Hematopoietic multipotent progenitor cell treated with erythropoietin and hydrocortisone succinate and interleukin-3 and kit ligand, for 4 days (in vitro differentiated cells): ENCODE measurements around the gene RAE1.

ENCODE experiments used
- DNase-seq: peaks from one replicate; pipeline ENCODE4 v3.0.0-alpha.2; 2015

Gene RAE1

DNA sequence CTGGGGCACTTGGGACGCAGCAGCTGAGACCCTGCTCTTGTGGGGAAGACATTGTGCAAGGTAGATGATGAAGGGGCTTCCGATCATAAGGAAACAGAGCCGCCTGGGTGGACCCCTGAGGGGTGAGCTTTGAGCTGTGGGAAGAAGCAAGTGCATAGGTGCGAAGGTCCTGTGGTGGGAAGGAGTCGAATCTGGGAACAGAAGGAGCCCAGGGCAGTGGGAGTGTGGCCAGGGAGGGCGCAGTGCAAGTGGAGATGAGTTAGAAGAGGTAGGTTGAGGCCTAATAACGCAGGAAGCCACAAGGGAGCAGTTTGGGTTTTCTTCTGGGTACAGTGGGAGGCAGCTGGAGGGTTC lies 50.5 kb downstream of the RAE1 start:
- no peak for DNase-seq

DNA sequence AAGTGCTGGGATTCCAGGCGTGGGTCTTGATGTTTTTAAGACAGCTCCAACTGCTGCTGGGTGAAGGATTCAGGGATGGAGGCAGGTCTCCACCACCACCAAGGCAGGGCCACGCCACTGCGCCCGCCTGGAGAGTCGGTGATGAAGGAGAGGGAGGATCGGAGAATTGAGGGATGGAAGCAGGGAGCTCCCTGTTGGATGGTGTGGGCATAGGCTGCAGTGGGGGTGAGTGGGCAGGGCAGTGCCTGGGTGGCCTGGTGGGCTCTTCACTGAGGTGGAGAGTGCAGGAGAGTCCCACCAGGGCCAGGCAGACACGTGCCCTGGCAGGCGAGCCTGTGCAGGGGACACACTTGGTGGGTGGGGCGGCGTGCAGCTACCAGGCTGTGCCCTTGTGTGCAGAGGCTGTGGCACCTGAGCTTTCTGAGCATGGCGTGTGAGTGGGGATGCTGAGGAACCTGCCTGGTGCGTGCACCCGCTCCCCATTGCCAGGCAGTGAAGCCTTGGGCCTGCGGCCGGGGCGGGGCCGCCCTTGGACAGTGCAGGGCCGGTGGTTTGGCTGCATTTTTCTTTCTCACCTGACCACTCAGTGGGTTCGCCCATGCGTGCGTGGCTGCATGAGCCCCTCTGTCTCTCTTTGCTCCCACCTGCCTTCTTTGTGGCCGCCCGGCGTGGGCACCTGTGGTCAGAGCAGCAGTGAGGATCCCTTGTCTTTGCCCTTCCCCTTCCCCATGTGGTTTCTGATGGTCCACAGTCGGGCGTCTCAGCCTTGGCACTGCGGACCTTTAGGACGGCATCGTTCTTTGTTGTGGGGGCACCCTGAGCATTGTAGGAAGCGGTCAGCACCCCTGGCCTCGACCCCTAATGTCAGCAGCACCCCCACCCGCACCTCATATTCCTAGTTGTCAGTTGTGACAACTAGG lies 51.4 kb downstream of the RAE1 start:
- DNase-seq: no peak

DNA sequence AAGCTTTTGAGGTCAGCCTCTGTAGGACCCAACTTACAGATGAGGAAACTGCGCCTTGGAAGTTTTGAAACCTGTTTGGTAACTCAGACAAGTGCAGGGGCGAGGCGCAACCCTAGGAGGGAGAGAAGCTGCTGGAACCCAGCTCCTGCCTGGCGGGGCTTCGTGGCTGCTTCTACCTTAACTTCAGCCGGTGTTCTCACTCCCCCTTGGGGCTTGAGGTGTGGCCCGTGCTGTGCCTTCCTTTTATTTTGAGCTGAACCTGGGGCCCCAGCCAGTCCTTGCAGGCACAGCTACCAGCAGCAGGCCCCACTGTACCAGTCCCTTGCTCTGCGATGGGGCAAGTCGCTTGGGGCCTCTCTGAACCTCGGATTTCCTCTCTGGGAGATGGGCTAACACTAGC lies 52.2 kb downstream of the RAE1 start:
- DNase-seq: no peak

DNA sequence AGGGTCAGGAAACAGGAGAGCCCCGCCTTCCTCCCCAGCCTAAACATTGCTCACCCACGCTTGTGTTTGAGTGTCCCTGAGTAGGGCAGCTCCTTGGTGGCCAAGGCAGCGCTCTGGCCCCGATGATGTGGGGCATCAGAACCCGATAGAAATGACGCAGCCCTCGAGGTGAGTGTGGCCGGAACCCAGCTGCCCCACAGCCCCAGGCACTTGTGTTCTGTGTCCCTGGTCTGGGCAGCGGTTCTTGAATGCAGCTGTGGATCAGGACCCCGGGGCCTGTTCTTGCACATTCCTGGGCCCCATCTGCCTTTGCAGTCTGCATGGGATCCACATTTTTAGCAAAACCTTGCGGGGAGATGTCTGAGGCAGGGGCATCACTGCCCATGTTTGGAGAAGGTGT lies 53.0 kb downstream of the RAE1 start:
- DNase-seq: no peak

DNA sequence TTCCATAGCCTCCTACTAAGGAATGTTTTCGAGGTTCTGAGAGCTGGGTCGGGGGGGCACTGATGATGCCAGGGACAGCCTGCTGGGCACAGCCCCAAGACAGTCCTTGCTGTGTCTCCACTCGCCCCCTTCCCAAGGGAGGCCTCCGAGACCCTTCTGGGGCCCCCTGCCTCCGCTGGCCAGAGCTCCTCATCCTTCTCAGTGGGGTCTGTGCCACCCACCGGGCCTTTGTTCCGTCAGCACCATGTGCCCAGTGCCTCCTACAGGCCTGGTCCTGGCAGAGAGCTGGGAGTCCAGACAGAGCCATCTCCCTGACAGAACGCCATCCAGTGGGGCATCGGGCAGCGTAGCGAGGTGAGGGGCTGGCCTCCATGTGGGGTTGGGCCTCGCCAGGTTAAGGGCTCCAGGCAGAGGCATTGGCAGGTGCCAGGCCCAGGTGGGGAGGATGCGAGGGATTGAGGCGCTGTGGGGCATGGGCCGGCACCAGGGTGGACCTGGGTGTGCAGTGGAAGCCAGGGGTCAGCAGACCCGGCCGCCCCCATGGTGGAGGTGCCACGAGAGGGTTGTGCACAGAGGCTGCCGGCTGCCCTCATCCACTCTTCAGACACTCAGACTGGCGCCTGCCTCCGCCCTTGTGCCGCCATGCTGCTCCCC lies 53.5 kb downstream of the RAE1 start:
- no peak for DNase-seq

DNA sequence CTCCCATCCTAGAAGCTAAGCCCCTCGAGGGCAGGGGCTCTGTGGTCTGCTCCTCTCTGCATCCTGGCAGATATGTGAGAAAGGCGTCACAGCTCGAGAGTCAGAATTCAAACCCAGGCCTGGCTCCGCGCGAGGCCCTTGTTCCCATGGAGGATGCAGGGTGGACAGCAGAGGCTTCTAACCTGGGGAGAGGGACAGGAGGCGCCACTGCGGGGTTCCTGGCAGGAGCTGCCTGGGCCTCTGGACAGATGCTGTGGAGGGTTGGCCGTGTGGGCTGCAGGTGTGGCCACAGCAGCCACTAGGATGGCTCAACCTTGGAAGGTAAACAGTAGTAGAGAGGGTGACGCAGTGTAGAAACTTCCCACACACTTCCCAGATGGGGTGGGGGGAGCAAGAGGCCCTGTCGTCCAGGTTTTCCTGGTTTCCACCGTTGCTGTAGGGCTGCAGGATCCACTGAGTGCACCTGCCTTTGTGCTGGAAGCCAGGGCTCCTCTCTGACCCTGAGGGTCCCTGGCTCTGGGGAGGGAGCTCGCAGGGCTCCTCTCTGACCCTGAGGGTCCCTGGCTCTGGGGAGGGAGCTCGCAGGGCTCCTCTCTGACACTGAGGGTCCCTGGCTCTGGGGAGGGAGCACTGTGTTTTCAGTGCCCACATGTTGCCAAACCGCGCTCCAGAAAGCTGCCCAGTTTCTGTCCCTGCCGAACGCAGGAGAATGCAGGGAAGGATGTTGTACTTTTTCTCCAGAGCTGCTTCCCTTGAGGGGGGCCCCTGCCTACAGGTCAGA lies 54.4 kb downstream of the RAE1 start:
- DNase-seq: no peak

DNA sequence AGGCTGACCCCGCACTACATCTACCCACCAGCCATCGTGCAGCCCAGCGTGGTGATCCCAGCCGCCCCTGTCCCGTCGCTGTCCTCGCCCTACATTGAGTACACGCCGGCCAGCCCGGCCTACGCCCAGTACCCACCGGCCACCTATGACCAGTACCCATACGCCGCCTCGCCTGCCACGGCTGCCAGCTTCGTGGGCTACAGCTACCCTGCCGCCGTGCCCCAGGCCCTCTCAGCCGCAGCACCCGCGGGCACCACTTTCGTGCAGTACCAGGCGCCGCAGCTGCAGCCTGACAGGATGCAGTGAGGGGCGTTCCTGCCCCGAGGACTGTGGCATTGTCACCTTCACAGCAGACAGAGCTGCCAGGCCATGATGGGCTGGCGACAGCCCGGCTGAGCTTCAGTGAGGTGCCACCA lies 56.5 kb downstream of the RAE1 start:
- no peak for DNase-seq

DNA sequence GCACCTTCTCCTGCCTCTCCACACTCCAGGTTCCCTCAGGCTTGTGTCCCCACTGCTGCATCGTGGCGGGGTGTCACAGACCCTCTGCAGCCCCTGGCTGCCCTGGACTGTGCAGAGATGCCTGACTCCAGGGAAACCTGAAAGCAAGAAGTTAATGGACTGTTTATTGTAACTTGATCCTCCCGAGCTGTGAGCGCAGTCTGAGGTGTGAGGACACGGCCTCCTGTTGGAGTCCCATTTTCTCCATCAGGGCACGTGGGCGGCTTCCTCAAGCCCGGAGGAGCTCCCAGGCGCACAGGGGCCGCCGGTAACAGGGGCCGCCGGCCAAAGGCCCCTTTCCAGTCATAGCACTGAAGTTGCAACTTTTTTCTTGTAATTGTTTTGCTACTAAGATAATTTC lies 57.1 kb downstream of the RAE1 start:
- no peak for DNase-seq

DNA sequence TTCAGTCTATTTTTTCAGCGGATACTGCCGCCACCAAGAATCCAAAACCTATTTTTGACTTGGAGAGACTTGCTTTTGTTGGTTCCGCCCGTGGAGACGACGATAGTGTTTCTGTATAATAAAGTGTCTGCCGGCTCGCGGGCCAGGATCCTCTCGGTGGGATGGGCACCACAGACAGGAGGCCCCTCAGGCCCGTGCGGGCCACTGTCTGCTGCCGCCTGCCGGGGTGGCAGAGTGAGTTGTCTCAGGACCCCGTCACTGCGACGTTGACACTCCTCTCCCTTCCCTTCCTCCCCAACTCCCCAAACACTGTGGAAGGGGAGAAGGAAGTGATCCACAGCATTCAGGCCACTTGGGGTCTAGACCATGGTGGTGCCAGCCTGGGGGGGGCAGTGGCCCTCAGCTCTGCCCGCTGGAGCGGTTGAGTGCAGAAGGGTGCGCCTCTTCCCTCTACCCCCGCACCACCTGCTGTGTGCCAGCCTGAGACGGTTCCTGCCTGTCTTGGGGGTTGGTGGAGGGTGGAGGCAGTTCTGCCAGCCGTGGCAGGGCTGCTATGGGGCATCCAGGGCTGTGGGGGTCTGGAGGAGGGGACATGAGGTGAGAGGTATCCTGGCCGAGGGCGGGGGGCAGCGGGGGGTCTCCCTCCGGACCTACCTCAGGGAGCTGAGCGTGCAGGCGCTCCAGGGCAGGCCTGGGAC lies 57.6 kb downstream of the RAE1 start:
- no peak for DNase-seq

DNA sequence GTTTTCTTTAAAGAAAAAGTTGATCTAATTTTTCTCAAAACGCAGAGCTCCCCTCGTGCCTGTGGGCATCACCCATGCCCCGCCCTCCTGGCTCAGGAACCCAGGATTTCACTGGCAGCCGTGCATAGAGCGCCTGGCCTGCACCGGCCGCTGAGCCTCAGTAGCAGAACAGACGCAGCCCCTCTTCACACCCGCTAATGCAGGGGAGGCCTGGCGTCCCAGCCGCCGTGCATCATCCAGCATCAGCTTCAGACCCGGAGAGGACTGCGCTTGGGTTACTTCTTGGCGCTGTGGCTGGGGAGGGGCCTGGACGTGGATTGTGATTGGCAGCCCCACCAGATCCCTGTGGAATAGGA lies 58.2 kb downstream of the RAE1 start:
- DNase-seq: no peak

DNA sequence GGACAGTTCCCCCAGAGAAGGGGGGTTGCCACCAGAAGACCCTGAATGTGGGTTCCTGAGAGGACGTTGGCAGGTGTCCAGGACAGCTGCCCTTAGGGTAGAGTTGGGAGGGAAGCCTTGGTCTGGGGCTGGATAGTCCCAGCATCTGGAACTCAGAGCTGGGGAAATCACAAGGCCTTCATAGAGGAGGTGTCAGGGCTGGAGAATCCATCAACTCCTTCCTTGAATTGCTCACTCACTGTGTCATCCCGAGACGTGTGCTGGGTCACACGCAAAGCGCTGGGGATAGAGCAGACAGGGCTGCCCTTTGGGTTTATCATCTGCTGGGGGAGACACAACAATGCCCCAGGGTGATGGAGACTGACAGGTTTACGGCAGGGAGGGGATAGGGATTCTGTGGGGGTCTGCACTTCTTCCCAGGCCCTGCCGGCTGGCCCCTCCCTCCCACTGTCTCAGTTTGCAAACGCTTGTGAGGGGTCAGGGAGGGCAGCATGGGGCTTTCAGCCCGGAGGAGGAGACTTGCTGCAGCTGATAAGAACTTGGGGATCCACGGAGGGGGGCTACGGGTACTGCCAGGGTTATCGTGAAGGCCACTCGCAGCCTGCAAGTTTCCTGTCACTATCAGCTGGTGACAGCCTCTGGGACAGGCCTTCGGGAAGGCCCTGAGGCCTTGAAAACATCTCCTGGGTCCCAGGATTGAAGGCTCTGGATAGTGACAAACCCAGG lies 58.8 kb downstream of the RAE1 start:
- DNase-seq: peak; percentile 95

DNA sequence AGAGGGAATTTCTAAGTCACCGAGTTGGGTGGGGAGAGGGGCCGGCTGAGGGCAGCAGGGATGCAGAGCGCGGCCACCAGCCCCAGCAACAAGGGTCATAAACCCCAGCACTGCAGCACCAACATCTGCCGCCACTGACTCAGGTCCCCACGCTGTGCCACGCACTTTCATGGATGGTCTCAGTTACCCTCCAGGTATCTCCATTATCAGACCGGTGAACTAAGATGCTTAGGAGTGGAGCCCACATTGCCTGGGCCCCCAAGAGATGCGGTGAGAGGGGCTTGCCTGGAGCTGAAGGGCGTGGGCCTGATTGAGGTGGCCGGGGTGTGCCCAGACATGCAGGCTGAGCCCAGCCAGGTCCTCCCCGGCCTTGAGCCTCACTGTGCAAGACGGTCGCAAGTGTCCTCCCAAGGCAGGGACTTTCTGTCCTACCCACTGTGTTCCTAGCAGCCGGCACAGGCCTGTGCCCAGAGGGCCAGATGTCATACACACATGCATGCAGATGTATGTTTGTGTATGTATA lies 59.4 kb downstream of the RAE1 start:
- DNase-seq: peak; percentile 45

DNA sequence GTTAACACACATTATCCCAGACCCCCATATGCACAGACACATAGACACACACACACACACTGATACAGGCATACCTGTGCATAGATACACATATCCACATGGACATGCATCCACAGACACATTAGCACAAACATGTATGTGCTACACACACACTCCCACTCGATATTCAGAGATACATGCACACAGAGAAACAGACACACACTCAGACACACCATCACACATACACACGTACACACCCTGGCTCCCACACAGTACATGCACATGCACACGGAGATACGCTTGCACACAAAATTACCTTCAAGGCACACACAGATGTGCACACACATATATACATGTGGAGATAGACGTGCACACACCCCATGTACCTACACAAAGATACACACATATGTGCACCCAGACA lies 59.9 kb downstream of the RAE1 start:
- no peak for DNase-seq

DNA sequence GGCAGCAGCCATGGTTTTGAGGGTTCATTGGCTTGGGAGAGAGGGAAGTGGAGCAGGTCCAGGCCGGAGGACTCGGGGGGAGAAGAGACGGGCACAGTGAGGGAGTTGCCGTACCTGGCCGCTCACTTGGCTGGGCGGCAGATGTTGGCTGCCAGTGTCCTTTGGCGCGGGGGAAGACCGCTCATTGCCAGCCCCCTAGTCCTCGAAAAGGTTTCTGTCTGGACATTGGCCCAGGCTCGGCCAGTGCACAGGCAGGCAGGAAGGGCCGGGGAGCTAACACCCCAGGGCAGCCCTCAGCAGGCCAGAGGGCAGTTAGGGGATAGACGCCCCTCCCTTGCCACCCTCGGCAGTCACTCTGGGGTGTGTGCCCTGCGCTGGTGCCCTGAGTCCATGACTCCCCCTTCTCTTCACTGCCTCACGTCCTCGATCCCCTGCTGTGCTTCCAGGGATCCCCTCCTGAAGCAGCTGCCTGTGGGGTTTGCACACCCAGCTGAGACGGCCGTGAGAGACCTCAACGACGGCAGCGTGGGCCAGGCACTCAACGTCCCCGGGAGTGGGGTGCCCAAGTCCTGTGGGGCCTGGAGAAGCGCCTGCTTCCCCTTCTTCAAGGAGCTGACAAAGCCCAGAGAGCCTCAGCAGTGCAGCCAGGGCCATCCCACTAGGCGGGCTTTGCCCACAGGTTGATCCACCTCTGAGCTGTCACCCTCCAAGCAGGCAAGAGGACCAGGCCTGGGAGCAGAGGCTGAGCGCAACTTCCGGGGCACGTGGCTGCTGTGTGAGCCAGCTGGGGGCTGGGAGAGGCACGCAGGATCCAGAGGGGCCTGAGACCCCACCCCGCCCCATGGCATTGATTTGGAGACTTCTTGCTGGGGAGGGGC lies 60.6 kb downstream of the RAE1 start:
- DNase-seq: no peak

DNA sequence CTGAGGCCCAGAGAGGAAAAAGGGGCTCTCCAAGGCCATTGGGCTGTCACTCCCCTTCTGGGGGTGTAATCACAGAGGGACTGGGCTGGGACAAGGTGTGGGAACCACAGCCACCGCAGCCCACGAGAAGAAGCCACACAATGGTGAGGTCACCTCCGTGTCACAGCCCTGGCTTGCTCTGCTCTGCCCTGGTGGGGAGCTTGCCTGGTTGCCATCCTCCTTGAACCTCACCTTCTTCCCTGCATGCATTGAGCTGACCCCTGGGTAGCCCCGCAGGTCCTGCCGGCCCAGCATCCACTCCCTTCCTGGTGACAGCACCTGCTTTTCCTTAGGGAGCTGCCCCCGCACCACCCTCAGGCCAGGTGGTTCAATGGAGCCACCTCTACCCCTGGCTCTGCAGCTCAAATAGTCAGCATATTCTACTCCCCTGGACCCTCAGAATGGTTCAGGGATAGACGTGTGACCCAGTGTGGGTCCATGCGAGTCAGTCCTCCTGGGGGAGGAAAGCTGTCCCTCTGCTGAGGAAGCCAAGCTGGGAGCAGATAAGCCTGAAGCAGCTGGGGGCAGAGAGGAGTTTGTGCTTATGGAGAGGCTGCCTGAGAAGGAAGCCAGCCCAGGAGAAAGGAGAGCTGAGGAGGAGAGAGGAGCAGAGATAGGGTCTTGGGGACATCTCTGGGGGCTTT lies 61.4 kb downstream of the RAE1 start:
- peak; percentile 58 for DNase-seq

DNA sequence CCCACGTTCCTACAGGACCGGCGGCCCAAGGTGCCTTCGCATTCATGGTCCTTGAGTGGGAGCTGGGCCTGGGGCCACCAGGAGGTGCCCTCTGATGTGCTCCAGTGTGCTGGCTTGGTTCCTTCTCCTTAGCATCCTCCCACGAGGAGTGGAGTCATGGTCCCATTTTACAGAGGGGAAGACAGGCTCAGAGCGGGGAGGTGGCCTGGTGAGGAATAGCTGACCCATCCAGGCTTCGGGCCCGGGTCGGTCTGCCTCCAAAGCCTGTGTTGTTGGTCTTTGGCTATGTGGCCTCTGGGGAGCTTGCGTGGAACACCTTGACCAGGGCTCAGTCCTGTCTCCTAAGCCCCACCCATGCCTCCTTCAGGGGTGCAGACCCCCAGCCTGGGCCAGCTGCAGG lies 62.9 kb downstream of the RAE1 start:
- no peak for DNase-seq

DNA sequence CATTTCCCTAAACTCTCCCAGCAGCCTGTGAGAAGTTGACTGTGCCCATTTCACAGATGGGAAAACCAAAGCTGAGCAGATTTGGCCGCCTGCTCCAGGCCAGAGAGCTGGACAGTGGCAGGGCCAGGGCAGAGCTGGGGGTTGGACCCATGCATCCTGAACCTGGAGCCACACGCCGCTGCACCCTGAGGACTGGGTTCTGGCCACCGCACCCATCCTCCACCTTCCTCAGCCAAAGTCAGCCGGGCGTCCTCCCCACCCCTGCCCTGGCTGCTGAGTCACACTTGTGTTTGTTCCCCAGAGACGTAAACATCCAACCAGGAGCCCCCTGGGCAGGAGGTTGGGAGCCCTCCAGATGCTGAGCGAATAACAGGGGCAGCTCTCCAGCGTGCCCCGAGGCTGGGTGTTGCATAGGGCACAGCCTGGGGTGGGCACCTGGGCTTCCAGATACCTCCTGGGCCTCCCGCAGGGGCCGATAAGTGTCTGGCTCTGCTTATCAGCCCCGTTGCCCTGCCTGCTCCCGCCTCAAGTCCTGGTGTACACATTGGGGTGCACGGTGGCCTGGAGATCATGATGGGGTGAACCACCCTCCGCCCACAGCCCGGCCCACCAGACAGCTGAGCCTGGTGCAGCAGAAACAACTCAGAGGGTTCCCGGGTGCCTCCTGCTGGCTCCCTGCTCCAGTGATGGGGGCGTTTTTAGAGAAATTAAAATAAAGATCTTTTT lies 64.0 kb downstream of the RAE1 start:
- DNase-seq: peak; percentile 97

DNA sequence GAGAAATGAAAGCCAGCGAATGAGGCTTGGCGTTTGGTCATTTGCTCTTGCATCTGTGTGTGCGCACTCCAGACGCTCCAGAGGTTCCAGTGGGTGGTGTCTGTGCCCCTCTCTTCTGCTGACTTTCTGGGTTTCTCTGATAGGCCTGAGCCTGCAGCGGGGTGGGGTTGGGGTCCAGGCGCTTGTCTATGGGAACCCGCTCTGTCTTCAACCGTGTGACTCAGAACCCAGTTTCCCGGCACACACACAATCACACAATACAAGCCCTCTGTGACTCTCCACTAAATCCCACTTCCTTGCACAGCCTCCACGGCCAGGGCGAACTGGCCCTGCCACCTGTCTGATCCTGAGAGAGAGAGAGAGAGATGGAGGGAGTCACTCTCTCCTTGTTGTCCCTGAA lies 64.7 kb downstream of the RAE1 start:
- DNase-seq: peak; percentile 40

DNA sequence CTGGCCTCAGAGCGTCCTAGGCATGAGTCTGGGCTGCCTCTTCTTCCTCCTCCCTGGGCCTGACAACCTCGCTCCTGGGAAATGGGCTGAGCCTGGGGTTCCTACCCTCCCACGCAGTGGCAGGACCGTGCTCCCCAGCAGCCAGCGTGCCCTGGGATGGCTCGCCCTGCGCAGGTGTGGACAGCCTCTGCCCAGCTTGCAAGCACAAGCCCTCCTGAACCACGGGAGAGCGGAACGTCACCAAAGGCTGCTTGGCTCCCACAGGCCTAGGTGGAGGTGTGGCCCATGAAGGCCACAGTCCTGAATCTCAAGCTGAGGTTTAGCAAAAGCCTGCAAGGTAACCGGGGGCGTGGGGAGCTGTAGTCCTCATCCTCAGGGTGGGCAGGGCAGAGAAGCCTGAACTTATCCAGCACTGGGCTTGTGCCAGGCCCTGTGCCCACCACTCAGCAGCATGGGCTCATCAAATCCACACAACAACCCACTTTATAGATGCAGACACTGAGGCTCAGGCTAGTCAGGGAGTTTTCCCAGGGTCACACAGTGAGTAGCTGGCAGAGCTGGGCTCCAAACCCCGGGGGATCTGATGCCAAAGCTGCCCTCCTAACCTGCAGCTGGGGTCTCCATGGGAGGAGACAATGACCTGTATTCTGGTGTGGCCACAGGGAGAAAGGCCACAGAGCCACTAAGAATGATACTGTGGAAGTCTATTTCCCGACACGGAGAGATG lies 65.4 kb downstream of the RAE1 start:
- no peak for DNase-seq
